Measurements from ENCODE around the gene ALDH1L2. TPM values are rescaled to one million over a fixed set of nuclear protein-coding genes. Genes with fewer than 3 reads are reported as not detected.

ALDH1L2 gene
- polyA plus RNA-seq, 1 donor (not counting 4 experiments of a cell fraction or from before 2014, with no cell fraction given), result 1.8 TPM

DNA sequence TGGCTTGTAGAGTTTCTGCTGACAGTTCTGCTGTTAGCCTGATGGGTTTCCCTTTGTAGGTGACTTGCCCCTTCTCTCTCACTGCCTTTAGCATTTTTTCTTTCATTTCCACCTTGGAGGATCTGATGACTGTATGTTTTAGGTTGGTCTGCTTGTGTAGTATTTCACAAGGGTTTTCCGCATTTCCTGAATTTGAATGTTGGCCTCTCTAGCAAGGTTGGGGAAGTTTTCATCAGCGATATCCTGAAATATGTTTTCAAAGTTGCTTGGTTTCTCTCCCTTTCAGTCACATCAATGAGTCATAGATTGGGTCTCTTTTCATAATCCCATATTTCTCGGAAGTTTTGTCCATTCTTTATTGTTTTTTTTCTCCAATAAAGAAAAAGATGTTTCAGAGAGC, 86.7 kb downstream of the ALDH1L2 start:
- Histone ChIP-seq H3K36me3 (ENCODE audit: control insufficient read depth in 2 of 2, extremely low read depth in 1 of 2, insufficient read depth in 2 of 2, low read length in 2 of 2) (peaks cover 18 to 20% of the 10 kb centered on the region in 2 experiments), H3K27me3 (ENCODE audit: control insufficient read depth, extremely low read depth, insufficient read depth, low read length) (no peaks in the 10 kb centered on the region), H3K27ac (ENCODE audit: control insufficient read depth, insufficient read depth, low read length) (no peak overlapping the region), H2AFZ (ENCODE audit: control insufficient read depth, low read length) (no peak overlapping the region), H3K9me3 (ENCODE audit: control insufficient read depth, low read depth, low read length) (no peaks in the 10 kb centered on the region), H3K9ac (ENCODE audit: control insufficient read depth, extremely low read depth, insufficient read depth, low read length) (no peak overlapping the region), H3K79me2 (ENCODE audit: control insufficient read depth, insufficient read depth, low read length) (no peaks in the 10 kb centered on the region), H3K4me3 (ENCODE audit: control insufficient read depth in 2 of 3, extremely low read depth in 1 of 3, insufficient read depth in 2 of 3, low read depth in 1 of 3, low read length in 3 of 3) (no peak overlapping the region), H3K4me1 (ENCODE audit: control insufficient read depth, extremely low read depth, insufficient read depth, low read length) (no peaks in the 10 kb centered on the region), H4K20me1 (ENCODE audit: control insufficient read depth, extremely low read depth, insufficient read depth, low read length) (no peaks in the 10 kb centered on the region), H3K4me2 (ENCODE audit: control insufficient read depth, extremely low read depth, insufficient read depth, low read depth, low read length) (no peak overlapping the region), H3K9me1 (ENCODE audit: control insufficient read depth, extremely low read depth, insufficient read depth, low read length) (peaks cover 2% of the 10 kb centered on the region)
- DNase-seq (ENCODE audit: low read depth, low spot score) (no peak), FAIRE-seq (no peak)
- TF ChIP-seq, protein P1, sequence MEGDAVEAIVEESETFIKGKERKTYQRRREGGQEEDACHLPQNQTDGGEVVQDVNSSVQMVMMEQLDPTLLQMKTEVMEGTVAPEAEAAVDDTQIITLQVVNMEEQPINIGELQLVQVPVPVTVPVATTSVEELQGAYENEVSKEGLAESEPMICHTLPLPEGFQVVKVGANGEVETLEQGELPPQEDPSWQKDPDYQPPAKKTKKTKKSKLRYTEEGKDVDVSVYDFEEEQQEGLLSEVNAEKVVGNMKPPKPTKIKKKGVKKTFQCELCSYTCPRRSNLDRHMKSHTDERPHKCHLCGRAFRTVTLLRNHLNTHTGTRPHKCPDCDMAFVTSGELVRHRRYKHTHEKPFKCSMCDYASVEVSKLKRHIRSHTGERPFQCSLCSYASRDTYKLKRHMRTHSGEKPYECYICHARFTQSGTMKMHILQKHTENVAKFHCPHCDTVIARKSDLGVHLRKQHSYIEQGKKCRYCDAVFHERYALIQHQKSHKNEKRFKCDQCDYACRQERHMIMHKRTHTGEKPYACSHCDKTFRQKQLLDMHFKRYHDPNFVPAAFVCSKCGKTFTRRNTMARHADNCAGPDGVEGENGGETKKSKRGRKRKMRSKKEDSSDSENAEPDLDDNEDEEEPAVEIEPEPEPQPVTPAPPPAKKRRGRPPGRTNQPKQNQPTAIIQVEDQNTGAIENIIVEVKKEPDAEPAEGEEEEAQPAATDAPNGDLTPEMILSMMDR (optimal IDR thresholded peaks at IDR 0.05 in 1 of 3, IDR thresholded peaks at IDR 0.05 in 1 of 3, conservative IDR thresholded peaks at IDR 0.05 in 1 of 3; ENCODE audit: extremely low read depth in 1 of 3, insufficient read depth in 2 of 3, low read length in 3 of 3), result no peak
- TF ChIP-seq EZH2 (IDR thresholded peaks at IDR 0.05; ENCODE audit: low read length), result no peak
- dilution Hi-C loops (cut with MboI; ENCODE audit: extremely low pct_ligation_motif_present, low sequenced_read_pairs), result no loop called here

GRCh38 chr12:104994336-104994735, 89.9 kb downstream of the ALDH1L2 start:
- dilution Hi-C loops (cut with MboI; ENCODE audit: extremely low pct_ligation_motif_present, low sequenced_read_pairs), result no loop called here
- Histone ChIP-seq H3K36me3 (ENCODE audit: control insufficient read depth in 2 of 2, extremely low read depth in 1 of 2, insufficient read depth in 2 of 2, low read length in 2 of 2) (peaks cover 21% of the 10 kb centered on the region in 2 experiments), H3K4me1 (ENCODE audit: control insufficient read depth, extremely low read depth, insufficient read depth, low read length) (no peaks in the 10 kb centered on the region), H3K4me2 (ENCODE audit: control insufficient read depth, extremely low read depth, insufficient read depth, low read depth, low read length) (no peak overlapping the region), H3K9me1 (ENCODE audit: control insufficient read depth, extremely low read depth, insufficient read depth, low read length) (peaks cover 2% of the 10 kb centered on the region), H4K20me1 (ENCODE audit: control insufficient read depth, extremely low read depth, insufficient read depth, low read length) (no peaks in the 10 kb centered on the region), H3K4me3 (ENCODE audit: control insufficient read depth in 2 of 3, extremely low read depth in 1 of 3, insufficient read depth in 2 of 3, low read depth in 1 of 3, low read length in 3 of 3) (no peak overlapping the region), H3K27me3 (ENCODE audit: control insufficient read depth, extremely low read depth, insufficient read depth, low read length) (no peaks in the 10 kb centered on the region), H3K9me3 (ENCODE audit: control insufficient read depth, low read depth, low read length) (no peaks in the 10 kb centered on the region), H3K79me2 (ENCODE audit: control insufficient read depth, insufficient read depth, low read length) (peaks cover 12% of the 10 kb centered on the region), H3K9ac (ENCODE audit: control insufficient read depth, extremely low read depth, insufficient read depth, low read length) (no peak overlapping the region), H2AFZ (ENCODE audit: control insufficient read depth, low read length) (no peak overlapping the region), H3K27ac (ENCODE audit: control insufficient read depth, insufficient read depth, low read length) (no peak overlapping the region)
- DNase-seq (ENCODE audit: low read depth, low spot score) (no peak), FAIRE-seq (no peak)
- TF ChIP-seq, protein P1 (optimal IDR thresholded peaks at IDR 0.05 in 1 of 3, IDR thresholded peaks at IDR 0.05 in 1 of 3, conservative IDR thresholded peaks at IDR 0.05 in 1 of 3; ENCODE audit: extremely low read depth in 1 of 3, insufficient read depth in 2 of 3, low read length in 3 of 3), result no peak
- TF ChIP-seq EZH2 (IDR thresholded peaks at IDR 0.05; ENCODE audit: low read length), result no peak
